Measurements from ENCODE around the gene MSLN.
A peak's percentile ranks its signal among the peaks of the same experiment; 100 is the strongest.

The MSLN gene

GRCh38 chr16:760545-761343 is at the start of gene MSLN:
Gene MSLN (plus strand): TSS chr16:760734. CDS start chr16:762681, 1,947 bp downstream.
- no peak for DNase-seq (ENCODE audit: low spot score)

DNA sequence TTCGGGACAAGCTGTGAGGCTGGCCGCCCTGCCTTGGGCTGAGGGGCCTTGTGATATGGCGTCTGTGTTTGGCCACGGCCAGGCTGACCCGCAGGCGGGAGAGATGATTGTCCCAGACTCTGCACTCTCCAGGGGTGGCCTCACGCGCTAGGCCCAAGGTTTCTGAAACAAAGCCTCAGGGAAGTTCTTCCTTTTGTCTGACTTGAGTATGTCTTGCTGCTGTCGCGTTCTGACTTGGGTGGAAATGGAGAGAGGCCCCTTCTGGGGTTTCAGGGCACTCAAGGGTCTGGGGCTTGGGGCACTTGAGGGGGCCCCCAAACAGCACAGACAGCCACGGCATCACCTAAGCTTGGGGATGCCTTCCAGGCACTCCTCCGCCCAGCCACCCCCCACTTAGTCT is 49.5 kb upstream of the MSLN start:
- no peak for DNase-seq (ENCODE audit: low spot score)

GRCh38 chr16:711548-712320 is 48.8 kb upstream of the MSLN start:
- DNase-seq (ENCODE audit: low spot score), result peak; percentile 91

DNA sequence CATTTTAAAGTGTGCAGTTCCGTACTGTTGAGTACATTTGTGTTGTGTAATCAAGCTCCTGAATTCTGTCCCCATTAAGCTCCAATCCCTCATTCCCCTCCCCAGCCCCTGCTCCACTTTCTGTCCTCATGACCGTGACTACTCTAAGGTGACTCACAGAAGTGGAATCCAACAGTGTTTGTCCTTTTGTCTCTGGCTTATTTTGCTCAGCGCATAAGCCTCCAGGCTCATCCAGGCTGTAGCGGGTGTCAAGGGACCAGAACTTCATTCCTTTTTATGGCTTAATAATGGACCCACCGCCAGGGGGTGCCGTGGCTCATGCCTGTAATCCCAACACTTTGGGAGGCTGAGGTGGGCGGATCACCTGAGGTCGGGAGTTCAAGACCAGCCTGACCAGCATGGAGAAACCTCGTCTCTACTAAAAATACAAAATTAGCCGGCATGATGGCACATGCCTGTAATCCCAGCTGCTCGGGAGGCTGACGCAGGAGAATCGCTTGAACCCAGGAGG is 47.7 kb upstream of the MSLN start:
- DNase-seq (ENCODE audit: low spot score), result peak; percentile 90

DNA sequence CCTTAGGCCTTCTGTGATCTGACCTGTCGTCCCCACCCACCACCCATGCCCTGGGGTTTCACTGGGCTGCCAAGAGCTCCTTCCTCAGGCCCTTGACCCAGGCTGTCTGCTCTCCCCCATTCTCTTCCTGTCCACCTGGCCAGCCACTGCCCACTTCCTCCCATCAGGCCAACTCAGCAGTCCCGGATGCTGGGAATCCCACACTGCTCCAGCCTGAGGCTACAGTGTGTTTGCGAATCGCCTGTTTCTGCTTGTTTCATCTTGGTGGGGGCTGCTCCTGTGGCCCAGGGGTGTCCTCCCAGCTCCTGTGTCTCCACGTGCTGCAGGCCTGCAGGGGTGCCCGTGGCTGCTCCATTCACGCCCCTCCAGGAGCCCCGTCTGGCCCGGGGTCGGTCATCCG is 46.5 kb upstream of the MSLN start:
- no peak for DNase-seq (ENCODE audit: low spot score)

GRCh38 chr16:714558-715476 is 45.7 kb upstream of the MSLN start, which contains the start of gene METRN:
Gene METRN (plus strand): TSS chr16:715118. CDS start chr16:715290, 172 bp downstream.
- DNase-seq (ENCODE audit: low spot score), result peak; percentile 96

DNA sequence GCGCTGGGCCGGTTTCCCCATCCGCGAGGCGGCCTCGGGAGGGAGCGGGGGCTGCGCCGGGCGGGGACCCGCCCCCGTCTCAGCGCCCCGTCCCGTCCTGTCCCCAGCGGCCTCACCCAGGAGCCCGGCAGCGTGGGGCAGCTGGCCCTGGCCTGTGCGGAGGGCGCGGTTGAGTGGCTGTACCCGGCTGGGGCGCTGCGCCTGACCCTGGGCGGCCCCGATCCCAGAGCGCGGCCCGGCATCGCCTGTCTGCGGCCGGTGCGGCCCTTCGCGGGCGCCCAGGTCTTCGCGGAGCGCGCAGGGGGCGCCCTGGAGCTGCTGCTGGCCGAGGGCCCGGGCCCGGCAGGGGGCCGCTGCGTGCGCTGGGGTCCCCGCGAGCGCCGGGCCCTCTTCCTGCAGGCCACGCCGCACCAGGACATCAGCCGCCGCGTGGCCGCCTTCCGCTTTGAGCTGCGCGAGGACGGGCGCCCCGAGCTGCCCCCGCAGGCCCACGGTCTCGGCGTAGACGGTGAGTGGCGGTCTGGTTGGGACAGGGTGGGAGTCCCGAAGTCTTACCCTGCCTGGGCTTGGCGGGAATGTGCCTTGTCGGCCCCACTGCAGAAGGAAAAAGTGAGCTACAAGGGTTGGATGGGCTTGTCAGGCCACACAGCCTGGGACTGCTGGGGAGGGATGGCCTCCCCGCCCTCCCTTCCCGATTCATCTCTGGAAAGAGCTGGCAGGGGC is 44.9 kb upstream of the MSLN start:
- peak; percentile 56 for DNase-seq (ENCODE audit: low spot score)

DNA sequence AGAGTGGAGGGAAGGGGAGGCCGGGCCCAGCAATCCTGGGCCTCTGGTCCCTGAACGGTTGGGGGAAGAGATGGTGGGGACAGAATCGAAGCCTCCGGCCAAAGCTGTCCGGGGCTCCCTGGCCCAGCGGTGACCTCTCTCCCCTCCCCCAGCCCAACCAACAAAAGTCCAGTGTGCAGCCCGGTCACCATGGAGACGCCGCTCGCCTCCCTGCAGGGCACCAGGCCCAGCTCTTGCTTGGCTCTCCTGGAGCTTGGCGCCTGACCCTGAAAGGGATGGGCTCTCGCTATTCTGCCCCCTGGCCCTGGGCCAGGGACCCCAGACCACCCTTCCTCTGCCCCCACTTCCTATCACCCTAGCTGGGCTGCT is 44.4 kb upstream of the MSLN start:
- DNase-seq (ENCODE audit: low spot score), result peak; percentile 80

DNA sequence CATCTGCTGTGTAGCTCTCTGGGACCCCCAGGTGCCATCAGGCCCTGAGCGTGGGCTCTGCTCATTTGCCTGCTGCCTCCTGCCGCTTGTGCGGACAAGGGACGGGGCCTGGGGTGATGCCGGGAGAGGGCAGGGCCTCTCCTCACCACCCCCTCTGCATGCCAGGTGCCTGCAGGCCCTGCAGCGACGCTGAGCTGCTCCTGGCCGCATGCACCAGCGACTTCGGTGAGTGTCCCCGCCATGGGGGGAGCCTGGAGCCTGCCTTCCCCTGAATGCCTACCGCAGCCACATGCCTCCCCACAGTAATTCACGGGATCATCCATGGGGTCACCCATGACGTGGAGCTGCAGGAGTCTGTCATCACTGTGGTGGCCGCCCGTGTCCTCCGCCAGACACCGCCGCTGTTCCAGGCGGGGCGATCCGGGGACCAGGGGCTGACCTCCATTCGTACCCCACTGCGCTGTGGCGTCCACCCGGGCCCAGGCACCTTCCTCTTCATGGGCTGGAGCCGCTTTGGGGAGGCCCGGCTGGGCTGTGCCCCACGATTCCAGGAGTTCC is 43.7 kb upstream of the MSLN start:
- DNase-seq (ENCODE audit: low spot score), result no peak

- DNase-seq (ENCODE audit: low spot score), result no peak
Observed at GRCh38 chr16:717450-718245, 42.9 kb upstream of the MSLN start.

DNA sequence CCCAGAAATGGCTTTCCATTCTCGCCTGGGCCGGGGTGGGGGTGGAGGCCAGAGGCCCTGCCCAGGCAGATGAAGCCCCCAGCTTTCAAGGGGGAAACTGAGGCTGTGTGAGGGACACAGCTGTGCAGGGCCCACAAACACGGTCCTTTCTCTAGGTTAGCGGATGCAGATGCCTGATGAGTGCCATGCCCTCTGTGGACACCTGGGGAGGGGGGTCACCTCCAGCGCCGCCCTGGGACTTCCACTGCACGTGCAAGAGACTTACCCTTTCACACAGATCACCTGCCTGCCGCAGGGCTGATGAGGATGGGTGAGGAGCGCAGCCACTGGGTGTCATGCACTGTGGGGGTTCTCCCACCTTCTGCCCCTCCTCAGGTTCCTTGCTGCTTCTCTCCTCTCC is 42.1 kb upstream of the MSLN start:
- no peak for DNase-seq (ENCODE audit: low spot score)

DNA sequence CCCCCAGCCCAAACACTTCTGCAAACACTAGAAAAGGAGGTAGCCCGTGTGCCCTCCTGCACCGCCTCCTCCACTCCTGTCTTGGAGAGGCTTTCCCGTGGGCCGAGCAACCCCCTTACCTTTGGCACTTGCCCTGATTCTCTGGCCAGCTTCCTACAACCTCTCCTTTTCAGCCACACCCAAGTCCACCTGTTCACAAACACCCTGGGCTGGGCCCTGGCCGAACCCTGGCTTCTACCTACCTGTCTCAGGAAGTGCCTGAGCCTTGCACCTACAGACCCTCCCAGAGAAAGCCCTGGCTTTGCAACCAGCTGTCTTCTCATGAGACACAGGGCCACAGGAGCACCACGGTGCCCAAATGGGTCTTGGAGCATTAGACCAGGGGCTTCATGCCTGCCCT is 41.6 kb upstream of the MSLN start:
- DNase-seq (ENCODE audit: low spot score), result no peak

- DNase-seq (ENCODE audit: low spot score), result no peak
Observed at GRCh38 chr16:719815-720446, 40.6 kb upstream of the MSLN start.

DNA sequence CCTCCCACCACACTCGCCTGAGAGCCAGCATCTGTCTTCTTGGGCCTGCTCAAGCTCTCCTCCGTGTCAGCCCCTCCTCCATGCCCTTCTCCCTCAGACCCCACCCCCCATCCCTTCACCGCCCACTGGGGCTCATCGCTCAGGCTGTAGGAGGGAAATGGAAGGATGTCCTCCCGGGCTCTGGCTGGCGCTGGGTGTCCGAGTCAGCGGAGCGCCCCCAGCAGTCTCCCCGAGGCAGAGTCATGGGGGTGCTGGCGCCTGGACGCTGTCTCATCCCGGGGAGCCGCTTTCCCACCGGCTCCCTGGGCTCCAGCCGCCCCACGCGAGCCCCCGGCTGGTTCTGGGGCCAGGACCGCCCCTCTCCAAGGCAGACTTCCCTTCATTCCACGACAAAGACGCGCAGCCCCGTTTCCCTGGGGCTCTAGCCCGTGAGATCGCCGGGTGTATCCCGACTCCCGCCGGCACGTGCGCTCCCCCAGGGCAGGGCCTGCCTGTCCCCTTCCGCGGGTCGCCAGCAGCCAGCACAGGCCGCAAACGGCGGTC is 40.0 kb upstream of the MSLN start:
- peak; percentile 79 for DNase-seq (ENCODE audit: low spot score)

- DNase-seq (ENCODE audit: low spot score), result peak; percentile 92
Observed at GRCh38 chr16:720990-721764, 39.4 kb upstream of the MSLN start, which contains the start of gene ANTKMT. Gene ANTKMT (plus strand): TSS chr16:721146. CDS start chr16:721275, 129 bp downstream.

GRCh38 chr16:721765-722540 is 38.6 kb upstream of the MSLN start:
- DNase-seq (ENCODE audit: low spot score), result no peak

DNA sequence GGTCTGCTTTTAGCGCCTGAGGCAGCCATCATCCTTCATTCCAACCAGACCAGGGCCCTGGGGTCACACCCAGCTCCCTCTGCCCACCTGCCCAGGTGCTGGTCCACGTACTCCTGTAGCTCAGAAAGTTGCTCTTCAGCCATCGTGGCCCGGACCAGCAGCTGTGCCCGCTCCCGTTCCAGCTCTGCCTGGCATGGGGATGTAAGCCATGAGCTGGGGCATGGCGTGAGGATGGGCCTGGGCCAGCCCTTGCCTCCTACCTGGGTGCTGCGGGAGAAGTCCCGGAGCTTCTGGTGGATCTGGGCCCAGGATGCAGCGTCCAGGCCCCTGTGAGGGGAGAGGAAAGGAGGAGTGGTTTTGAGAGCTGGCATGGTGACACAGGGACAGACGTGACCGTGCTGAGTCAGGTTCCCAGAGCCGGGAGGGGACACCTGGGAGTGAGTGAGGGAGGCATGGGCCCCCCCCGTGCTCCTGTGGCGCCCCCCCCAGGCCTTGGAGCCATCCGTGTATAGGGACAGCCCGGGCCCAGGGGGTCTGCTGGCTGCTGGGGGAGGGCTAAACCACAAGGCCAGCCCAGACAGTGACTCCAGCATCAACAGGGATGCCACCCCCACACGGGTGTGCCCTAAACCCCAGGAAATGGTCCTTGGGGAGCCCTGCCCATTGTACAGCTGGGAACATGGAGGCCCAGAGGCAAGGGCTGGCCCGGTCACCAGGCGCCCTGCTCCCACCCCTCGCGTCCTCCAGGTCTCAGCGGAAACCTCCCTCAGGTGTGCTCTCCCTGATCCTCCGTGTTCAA is 37.5 kb upstream of the MSLN start:
- no peak for DNase-seq (ENCODE audit: low spot score)

All from AG08396 (cell line).